ENCODE data around the gene ACSF2.

- TF ChIP-seq CTCF (IDR thresholded peaks at IDR 0.05; ENCODE audit: insufficient read depth, low read length) (no peak), REST (IDR thresholded peaks at IDR 0.05; ENCODE audit: insufficient replicate concordance, low read depth) (no peak), POLR2AphosphoS5 (IDR thresholded peaks at IDR 0.05; ENCODE audit: low read depth) (no peak)
These were observed 409 bp downstream of the ACSF2 start for GRCh38 chr17:50426472-50426782.
